Measurements from ENCODE around the gene GLT6D1. TPM values are rescaled to one million over a fixed set of nuclear protein-coding genes. Genes with fewer than 3 reads are reported as not detected.

The GLT6D1 gene
- total and polyA plus RNA-seq, 3 donors from 2014 or later: 0.47 to 1.6 TPM; not detected in 1

DNA sequence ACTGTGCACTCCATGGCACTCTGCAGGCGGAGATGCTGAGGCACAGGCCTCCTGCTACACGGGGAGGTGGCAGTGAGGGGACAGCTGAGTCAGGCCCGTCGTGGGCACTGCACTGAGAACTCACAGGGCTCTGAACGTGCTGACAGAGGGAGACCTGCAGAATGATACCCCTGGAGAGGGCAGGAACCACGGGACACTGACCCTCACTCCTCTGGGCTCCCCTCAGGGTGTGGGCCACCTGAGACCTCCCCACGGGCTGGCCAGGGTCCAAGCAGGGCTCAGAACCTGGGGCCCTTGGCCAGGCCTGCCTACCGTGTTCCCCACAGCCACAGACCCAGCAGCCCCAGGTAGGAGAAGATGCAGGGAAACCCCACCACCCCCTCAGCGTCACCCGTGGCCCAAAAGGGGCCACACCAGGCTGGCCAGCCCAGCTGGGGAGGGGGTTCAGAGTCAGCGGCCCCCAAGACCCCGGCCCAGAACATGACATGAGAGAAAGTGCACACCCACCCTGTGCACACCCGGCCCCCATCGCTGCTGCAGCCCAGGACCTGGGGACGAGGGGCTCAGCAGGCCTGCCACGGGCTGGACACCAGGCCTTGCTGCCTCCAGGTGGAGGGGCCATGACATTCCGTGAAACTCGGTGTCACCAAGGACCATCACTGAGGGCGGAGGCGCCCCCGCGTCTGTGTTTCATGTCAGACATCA, 30.9 kb downstream of the GLT6D1 start:
- no peak overlapping the region for H3K4me3 ChIP-seq
- WGBS, 2 donors: 84% methylated on average over 14 to 17 of the region's 22 CpGs
- H3K9me3 ChIP-seq: no peaks in the 10 kb centered on the region
- peak; percentile 6 for DNase-seq
- TF ChIP-seq POLR2A (IDR thresholded peaks at IDR 0.05) (no peak), CTCF (IDR thresholded peaks at IDR 0.05) (no peak)
- no peaks in the 10 kb centered on the region for H3K27me3 ChIP-seq
- no peak overlapping the region for H3K27ac ChIP-seq
- intact Hi-C loops (cut with DNase I; ENCODE audit: low total_unique reads): no loop called here
- H3K36me3 ChIP-seq (ENCODE audit: low read depth, missing control alignments): no peaks in the 10 kb centered on the region
- H3K4me1 ChIP-seq: no peaks in the 10 kb centered on the region

GRCh38 chr9:135607401-135608293, 31.7 kb downstream of the GLT6D1 start:
- Histone ChIP-seq H3K36me3 (ENCODE audit: low read depth, missing control alignments) (no peaks in the 10 kb centered on the region), H3K9me3 (no peaks in the 10 kb centered on the region), H3K27me3 (no peaks in the 10 kb centered on the region), H3K4me3 (no peak overlapping the region), H3K27ac (no peak overlapping the region), H3K4me1 (no peaks in the 10 kb centered on the region)
- TF ChIP-seq POLR2A (IDR thresholded peaks at IDR 0.05) (no peak), CTCF (IDR thresholded peaks at IDR 0.05) (no peak)
- WGBS, 2 donors: 73 to 87% methylated on average over 14 to 25 of the region's 25 CpGs
- intact Hi-C loops (cut with DNase I; ENCODE audit: low total_unique reads): no loop called here
- DNase-seq: peak; percentile 12

GRCh38 chr9:135606885-135607259, 32.5 kb downstream of the GLT6D1 start:
- no peak overlapping the region for H3K27ac ChIP-seq
- TF ChIP-seq CTCF (IDR thresholded peaks at IDR 0.05) (no peak), POLR2A (IDR thresholded peaks at IDR 0.05) (no peak)
- intact Hi-C loops (cut with DNase I; ENCODE audit: low total_unique reads): no loop called here
- WGBS, 2 donors: 88 to 89% methylated on average over 11 of the region's 11 CpGs
- H3K4me1 ChIP-seq: no peaks in the 10 kb centered on the region
- DNase-seq: peak; percentile 3
- H3K9me3 ChIP-seq: no peaks in the 10 kb centered on the region
- H3K36me3 ChIP-seq (ENCODE audit: low read depth, missing control alignments): no peaks in the 10 kb centered on the region
- H3K27me3 ChIP-seq: no peaks in the 10 kb centered on the region
- H3K4me3 ChIP-seq: no peak overlapping the region

GRCh38 chr9:135605238-135605781, 34.0 kb downstream of the GLT6D1 start:
- Histone ChIP-seq H3K9me3 (no peaks in the 10 kb centered on the region), H3K4me3 (no peak overlapping the region), H3K36me3 (ENCODE audit: low read depth, missing control alignments) (no peaks in the 10 kb centered on the region), H3K4me1 (no peaks in the 10 kb centered on the region), H3K27me3 (no peaks in the 10 kb centered on the region), H3K27ac (no peak overlapping the region)
- no peak for TF ChIP-seq CTCF (IDR thresholded peaks at IDR 0.05)
- TF ChIP-seq POLR2A (IDR thresholded peaks at IDR 0.05): no peak
- intact Hi-C loops (cut with DNase I; ENCODE audit: low total_unique reads): no loop called here
- 53 to 63% methylated on average over 8 to 14 of the region's 14 CpGs for WGBS, 2 donors
- DNase-seq: peak; percentile 32

All from testis (tissue), 3 donors.